Activated T-cell treated with anti-CD3 and anti-CD28 coated beads, Interleukin-2, amount 50 U/mL, for 72 hours (primary cell): ENCODE measurements around the gene AURKAIP1. TPM values are rescaled to one million over a fixed set of nuclear protein-coding genes. Genes with fewer than 3 reads are reported as not detected.

Source experiments
- ATAC-seq, 2 donors: fragments of 150-1000 bp; cut with Tn5 transposase; replicated peaks in 1 of 2; 2 replicates each; pipeline ENCODE4 v1.10.0; 2021; ENCODE audit warnings: moderate library complexity in 2 of 2, mild to moderate bottlenecking in 1 of 2
- DNase-seq, 2 donors: peaks; one replicate each; pipeline ENCODE4 v3.0.0; 2021 to 2022; ENCODE audit warnings: mixed read lengths in 1 of 2
- H3K27ac Mint-ChIP-seq: one replicate; pipeline ENCODE4 v1.8.0; 2022; ENCODE audit warnings: mild to moderate bottlenecking, moderate library complexity, mixed read lengths
- H3K27me3 Mint-ChIP-seq: one replicate; pipeline ENCODE4 v1.8.0; 2022; ENCODE audit warnings: low read depth, mixed read lengths
- H3K36me3 Mint-ChIP-seq, 2 donors: one replicate each; pipeline ENCODE4 v1.8.0; 2022; ENCODE audit warnings: mixed read lengths in 2 of 2, mild to moderate bottlenecking in 1 of 2; ENCODE audit not compliant: insufficient read depth in 2 of 2
- H3K4me1 Mint-ChIP-seq: one replicate; pipeline ENCODE4 v1.8.0; 2022; ENCODE audit warnings: low read depth, mixed read lengths
- H3K4me3 Mint-ChIP-seq, 2 donors: one replicate each; pipeline ENCODE4 v1.8.0; 2022; ENCODE audit warnings: mild to moderate bottlenecking in 2 of 2, mixed read lengths in 2 of 2, moderate library complexity in 2 of 2
- H3K9me3 Mint-ChIP-seq, 2 donors: one replicate each; pipeline ENCODE4 v1.8.0; 2022; ENCODE audit warnings: mixed read lengths in 2 of 2
- total RNA-seq, 2 donors: library from RNA; stranded (reverse); gene quantifications; one replicate each; pipeline ENCODE4 v1.2.3, GENCODE V29; 2022

AURKAIP1 gene
- total RNA-seq, 2 donors from 2014 or later, result 92.4 to 97.7 TPM

DNA sequence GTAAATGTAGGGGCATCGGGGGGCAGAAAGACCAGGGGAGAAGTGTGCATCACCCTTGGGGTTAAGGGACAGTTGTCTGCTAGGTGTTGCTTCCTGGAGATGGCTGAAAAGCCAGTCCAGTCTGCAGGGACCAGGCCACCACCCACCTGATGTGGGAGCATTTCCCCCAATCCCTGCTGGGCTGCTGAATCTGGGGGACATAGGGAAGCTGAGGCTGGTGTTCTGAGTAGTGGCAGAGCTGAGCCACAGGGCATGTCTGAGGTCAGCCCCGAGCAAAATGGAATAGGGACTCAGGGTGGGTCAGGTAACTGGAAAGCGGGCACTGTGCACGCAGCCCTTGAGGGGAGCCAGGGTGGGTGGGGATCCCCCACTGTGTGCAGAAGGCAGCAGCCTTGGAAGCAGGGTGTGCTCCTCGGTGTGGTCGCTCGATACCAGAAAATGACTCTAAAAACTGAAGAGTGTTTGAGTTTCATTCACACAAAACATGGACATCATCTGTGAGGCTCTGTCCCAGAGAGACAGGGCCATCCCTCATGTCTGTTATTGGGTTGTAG, 26.5 kb upstream of the AURKAIP1 start:
- no peaks in the 10 kb centered on the region for H3K9me3 Mint-ChIP-seq
- peak overlapping the region; percentile 92 to 97 for H3K4me3 Mint-ChIP-seq
- ATAC-seq (no peak), DNase-seq (no peak)
- H3K36me3 Mint-ChIP-seq, result peaks cover 15 to 31% of the 10 kb centered on the region in 2 donors
- H3K4me1 Mint-ChIP-seq, result peaks cover 69% of the 10 kb centered on the region
- no peaks in the 10 kb centered on the region for H3K27me3 Mint-ChIP-seq
- H3K27ac Mint-ChIP-seq, result peak overlapping the region; percentile 91

- ATAC-seq (no peak), DNase-seq (no peak)
- Mint-ChIP-seq H3K4me3 (peak overlapping the region; percentile 92 to 97), H3K36me3 (peaks cover 15 to 27% of the 10 kb centered on the region in 2 donors), H3K4me1 (peaks cover 62% of the 10 kb centered on the region), H3K27me3 (no peaks in the 10 kb centered on the region), H3K9me3 (no peaks in the 10 kb centered on the region), H3K27ac (peak overlapping the region; percentile 91)
Measured at GRCh38 chr1:1400576-1401456, 25.8 kb upstream of the AURKAIP1 start.

DNA sequence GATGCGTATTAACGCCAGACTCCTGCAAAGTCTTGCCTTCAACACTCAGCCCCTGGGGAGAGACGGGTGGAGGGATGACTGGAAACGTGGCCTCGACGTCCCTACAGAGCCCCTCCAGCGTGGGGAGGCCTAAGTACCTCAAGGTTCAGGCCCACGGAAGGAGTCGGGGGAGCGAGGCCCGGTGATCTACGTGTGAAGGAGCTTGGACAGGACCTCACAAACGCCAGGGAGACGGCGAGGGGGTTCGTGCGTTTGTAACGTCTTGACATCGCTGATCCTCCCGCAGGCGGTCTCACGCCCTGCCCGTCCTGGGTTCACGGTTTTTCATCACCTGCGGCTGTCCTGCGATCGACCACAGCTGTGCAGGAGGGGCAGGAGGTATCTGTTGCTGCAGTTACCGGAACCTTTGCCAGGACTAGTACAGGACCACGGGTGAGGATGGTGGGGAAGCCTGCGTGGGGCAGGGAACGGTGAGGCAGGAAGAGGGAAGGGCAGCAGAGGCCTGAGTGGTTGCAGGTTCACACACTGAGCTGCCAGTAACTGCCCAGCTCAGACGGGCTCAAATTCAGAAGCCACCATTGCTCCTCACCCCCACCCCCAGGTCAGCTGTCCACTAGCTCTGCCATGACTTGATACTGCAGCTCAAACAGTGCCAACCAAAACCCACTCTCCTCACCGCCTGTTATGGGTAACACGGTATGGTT, 25.0 kb upstream of the AURKAIP1 start:
- no peaks in the 10 kb centered on the region for H3K27me3 Mint-ChIP-seq
- no peaks in the 10 kb centered on the region for H3K9me3 Mint-ChIP-seq
- DNase-seq (peak; percentile 22 to 33), ATAC-seq (no peak)
- H3K27ac Mint-ChIP-seq, result peak overlapping the region; percentile 91
- H3K4me1 Mint-ChIP-seq, result peaks cover 63% of the 10 kb centered on the region
- H3K36me3 Mint-ChIP-seq, result peaks cover 15 to 28% of the 10 kb centered on the region in 2 donors
- H3K4me3 Mint-ChIP-seq, result peak overlapping the region; percentile 92 to 97

DNA sequence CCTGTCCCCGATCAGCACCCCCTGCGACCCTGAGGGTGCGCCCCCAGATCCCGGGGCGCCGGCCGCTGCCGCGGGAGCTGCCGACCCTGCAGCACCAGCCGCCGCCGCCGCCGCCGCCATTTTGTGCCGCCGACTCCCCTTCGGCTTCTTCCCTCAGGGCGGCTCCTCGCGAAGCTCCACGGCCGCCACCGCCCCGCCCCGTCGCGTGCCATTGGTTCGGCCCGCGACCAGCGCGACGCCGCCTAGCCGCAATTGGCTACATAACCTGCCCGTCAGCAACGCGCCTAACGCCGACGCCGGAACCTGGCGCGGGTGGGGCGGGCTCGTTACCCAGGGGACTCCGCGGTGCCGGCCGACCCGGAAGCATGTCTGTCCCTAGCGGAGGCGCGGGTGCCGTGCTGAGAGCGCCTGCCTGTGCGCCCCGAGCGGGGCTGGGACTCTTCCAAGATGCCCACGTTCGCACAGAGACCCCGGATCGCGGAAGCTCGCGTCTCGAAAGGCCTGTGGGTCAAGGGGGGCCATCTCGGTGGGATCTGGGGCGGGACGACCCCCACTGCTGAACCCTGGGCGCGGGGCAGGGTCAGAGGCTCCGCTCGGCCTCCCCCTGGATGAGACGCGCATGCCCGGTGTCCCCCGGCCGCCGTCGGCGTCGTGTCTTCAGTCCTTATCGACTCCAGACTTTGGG, 24.3 kb upstream of the AURKAIP1 start, which contains the start of gene CCNL2:
Gene CCNL2, minus strand, starts transcription at position 149 of the 685 bp plus-strand sequence. Its CDS starts 29 bp downstream, at position 120.
- Mint-ChIP-seq H3K4me3 (peak within 1 kb of the TSS; percentile 92 to 97), H3K9me3 (no peaks in the 10 kb centered on the region), H3K36me3 (peaks cover 15 to 32% of the 10 kb centered on the region in 2 donors), H3K4me1 (peaks cover 61% of the 10 kb centered on the region), H3K27me3 (no peaks in the 10 kb centered on the region), H3K27ac (peak within 1 kb of the TSS; percentile 91)
- ATAC-seq (peak; percentile 98), DNase-seq (peak; percentile 100)

GRCh38 chr1:1398677-1399186, 23.7 kb upstream of the AURKAIP1 start:
- ATAC-seq (peak; percentile 3), DNase-seq (peak in 1 of 2 donors; percentile 29)
- Mint-ChIP-seq H3K4me1 (peaks cover 60% of the 10 kb centered on the region), H3K27ac (peak overlapping the region; percentile 89), H3K36me3 (peaks cover 16 to 32% of the 10 kb centered on the region in 2 donors), H3K27me3 (no peaks in the 10 kb centered on the region), H3K4me3 (peak overlapping the region; percentile 92 to 97), H3K9me3 (no peaks in the 10 kb centered on the region)

DNA sequence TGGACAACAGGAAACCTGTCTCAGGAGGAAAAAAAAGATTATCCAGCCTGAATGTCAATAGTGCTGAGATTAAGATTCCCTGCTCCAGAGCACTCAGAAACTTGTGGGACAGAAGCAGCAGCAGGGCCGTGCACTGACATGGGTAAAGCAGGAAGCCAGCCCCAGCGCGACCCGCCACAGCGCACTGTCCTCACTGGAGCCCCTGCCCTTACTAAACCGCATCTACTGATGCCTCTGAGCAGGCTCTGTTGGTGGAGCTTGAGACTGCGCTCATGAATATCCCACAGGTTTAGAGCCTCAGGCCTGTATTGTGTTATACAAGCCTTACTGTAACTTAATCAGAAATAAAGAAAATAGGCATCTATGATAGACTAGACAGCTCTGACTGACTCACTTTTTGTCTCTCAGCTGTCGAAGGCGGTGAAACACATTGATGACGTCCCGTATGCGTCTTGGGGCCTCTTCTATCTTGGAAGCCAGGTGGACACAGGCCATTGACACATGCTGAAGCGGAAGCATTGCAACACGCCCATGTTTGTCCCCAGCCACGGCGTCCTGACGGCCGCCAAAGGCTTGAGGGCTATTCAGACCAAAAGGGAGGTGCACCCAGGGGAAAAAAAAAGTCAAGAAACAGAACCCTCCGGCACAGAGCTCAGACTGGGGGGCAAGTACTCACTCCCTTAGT, 23.0 kb upstream of the AURKAIP1 start:
- Mint-ChIP-seq H3K4me3 (peak overlapping the region; percentile 92 to 97), H3K36me3 (peaks cover 16 to 36% of the 10 kb centered on the region in 2 donors), H3K4me1 (peaks cover 57% of the 10 kb centered on the region), H3K9me3 (no peaks in the 10 kb centered on the region), H3K27me3 (no peaks in the 10 kb centered on the region), H3K27ac (peak overlapping the region; percentile 89)
- ATAC-seq (no peak), DNase-seq (no peak)

DNA sequence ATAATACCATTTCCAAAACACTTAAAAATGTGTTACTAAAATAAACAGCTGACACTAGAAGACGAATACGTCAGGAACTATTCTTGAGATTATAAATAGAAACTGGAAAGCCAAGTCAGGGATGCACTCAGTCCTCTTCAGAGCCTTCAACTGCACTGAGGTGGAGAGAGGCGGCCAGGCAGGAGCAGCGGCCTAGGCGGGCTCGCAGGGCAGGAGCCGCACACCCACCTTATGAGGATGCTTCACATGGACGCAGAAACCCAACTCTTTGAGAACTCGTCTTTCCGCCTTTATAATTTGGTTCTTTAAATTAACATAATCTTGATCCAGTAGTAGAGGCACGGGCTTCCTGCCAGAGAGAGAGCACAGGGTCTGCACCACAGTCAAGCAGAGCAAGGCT, 20.2 kb upstream of the AURKAIP1 start:
- DNase-seq (no peak), ATAC-seq (no peak)
- Mint-ChIP-seq H3K36me3 (peaks cover 11 to 48% of the 10 kb centered on the region in 2 donors), H3K27ac (peak overlapping the region; percentile 69), H3K4me3 (no peak overlapping the region), H3K9me3 (no peaks in the 10 kb centered on the region), H3K4me1 (peaks cover 34% of the 10 kb centered on the region), H3K27me3 (no peaks in the 10 kb centered on the region)

GRCh38 chr1:1394116-1394515, 19.1 kb upstream of the AURKAIP1 start:
- no peaks in the 10 kb centered on the region for H3K27me3 Mint-ChIP-seq
- H3K4me3 Mint-ChIP-seq, result no peak overlapping the region
- H3K4me1 Mint-ChIP-seq, result peaks cover 34% of the 10 kb centered on the region
- peaks cover 13 to 57% of the 10 kb centered on the region in 2 donors for H3K36me3 Mint-ChIP-seq
- H3K9me3 Mint-ChIP-seq, result no peaks in the 10 kb centered on the region
- H3K27ac Mint-ChIP-seq, result no peak overlapping the region
- ATAC-seq, result no peak
- no peak for DNase-seq

GRCh38 chr1:1393428-1393827, 18.4 kb upstream of the AURKAIP1 start:
- Mint-ChIP-seq H3K4me1 (peaks cover 34% of the 10 kb centered on the region), H3K36me3 (peaks cover 13 to 61% of the 10 kb centered on the region in 2 donors), H3K27me3 (no peaks in the 10 kb centered on the region), H3K27ac (no peak overlapping the region), H3K4me3 (no peak overlapping the region), H3K9me3 (no peaks in the 10 kb centered on the region)
- ATAC-seq (no peak), DNase-seq (no peak)

GRCh38 chr1:1393014-1393413, 18.0 kb upstream of the AURKAIP1 start:
- Mint-ChIP-seq H3K27me3 (no peaks in the 10 kb centered on the region), H3K4me1 (peaks cover 30% of the 10 kb centered on the region), H3K4me3 (no peak overlapping the region), H3K27ac (no peak overlapping the region), H3K36me3 (peaks cover 12 to 62% of the 10 kb centered on the region in 2 donors), H3K9me3 (no peaks in the 10 kb centered on the region)
- ATAC-seq (no peak), DNase-seq (no peak)

DNA sequence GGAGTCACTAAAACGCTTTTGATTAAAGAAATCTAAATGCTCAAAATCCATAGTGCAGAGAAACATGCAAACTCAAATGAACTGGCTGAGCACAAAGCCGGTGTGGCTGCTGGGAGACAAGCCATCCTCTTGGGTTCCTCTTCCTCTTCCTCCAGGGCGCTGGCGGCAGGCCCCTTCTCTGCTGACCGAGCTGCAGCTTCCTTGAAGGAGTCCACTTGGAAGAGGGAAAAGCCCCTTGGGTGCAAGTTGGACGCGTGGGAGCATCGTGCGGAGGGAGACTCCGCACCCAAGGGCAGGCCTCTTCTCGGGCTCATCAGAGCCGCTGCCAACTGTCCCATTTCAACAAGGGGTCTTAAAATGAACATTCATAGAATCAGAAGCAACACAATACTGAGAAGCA, 16.2 kb upstream of the AURKAIP1 start:
- DNase-seq (no peak), ATAC-seq (no peak)
- Mint-ChIP-seq H3K36me3 (peaks cover 14 to 61% of the 10 kb centered on the region in 2 donors), H3K27me3 (no peaks in the 10 kb centered on the region), H3K27ac (no peak overlapping the region), H3K9me3 (no peaks in the 10 kb centered on the region), H3K4me1 (peaks cover 21% of the 10 kb centered on the region), H3K4me3 (no peak overlapping the region)

GRCh38 chr1:1390675-1391074, 15.7 kb upstream of the AURKAIP1 start:
- Mint-ChIP-seq H3K4me1 (peaks cover 19% of the 10 kb centered on the region), H3K9me3 (no peaks in the 10 kb centered on the region), H3K27me3 (no peaks in the 10 kb centered on the region), H3K36me3 (peaks cover 14 to 59% of the 10 kb centered on the region in 2 donors), H3K4me3 (no peak overlapping the region), H3K27ac (no peak overlapping the region)
- DNase-seq (no peak), ATAC-seq (no peak)
